ENCODE measurements around the gene TRIM54.
A peak's percentile ranks its signal among the peaks of the same experiment; 100 is the strongest.

DNA sequence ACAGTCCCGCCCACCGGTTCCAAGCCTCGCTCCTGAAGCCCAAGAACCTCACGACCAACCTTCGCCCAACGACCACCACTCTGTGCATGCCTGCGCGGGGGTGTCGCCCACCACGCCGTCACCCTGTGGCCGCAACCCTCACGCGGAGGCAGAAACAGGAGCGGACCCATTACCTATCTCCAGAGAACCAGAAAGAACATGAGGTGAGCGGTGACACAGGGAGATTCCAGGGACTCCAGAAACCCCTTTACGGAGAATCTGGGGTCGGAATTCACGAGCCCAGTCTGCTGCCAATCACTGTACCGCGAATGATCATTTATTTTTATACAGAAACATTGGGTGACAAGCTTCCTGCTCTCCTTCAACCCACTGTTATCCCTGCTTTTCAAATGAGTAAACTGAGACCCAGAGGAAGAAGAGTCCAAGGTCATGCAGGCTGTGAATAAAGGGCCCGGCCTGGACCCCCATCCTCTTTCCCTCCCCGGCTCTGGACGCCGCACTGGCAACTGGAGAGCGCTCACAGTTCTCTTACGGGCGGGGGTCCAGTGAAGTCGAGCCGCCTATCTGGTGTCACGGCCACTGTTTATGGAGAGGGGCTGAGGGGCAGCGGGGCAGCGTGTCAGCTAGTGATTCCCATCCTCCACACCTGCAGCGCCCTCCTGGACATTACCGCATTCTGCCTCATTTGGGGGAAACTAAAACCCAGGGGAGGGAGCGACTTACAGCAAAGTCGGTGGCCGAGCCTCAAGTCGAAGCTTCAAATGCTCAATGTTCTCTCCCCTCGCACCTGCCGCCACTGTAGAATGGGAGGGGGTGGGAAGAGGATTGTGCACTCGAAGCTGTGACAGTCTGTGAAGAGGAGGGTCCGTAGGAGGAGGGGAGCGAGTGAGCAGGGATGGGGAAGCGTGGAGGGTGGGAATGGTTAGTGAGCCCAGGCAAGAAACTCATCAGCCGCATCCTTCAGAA is 18.7 kb upstream of the TRIM54 start:
- peak; percentile 83 for TF ChIP-seq EZH2 (IDR thresholded peaks at IDR 0.05; ENCODE audit: borderline replicate concordance, insufficient read depth, low read length, poor library complexity, severe bottlenecking)
- TF ChIP-seq, protein P1, sequence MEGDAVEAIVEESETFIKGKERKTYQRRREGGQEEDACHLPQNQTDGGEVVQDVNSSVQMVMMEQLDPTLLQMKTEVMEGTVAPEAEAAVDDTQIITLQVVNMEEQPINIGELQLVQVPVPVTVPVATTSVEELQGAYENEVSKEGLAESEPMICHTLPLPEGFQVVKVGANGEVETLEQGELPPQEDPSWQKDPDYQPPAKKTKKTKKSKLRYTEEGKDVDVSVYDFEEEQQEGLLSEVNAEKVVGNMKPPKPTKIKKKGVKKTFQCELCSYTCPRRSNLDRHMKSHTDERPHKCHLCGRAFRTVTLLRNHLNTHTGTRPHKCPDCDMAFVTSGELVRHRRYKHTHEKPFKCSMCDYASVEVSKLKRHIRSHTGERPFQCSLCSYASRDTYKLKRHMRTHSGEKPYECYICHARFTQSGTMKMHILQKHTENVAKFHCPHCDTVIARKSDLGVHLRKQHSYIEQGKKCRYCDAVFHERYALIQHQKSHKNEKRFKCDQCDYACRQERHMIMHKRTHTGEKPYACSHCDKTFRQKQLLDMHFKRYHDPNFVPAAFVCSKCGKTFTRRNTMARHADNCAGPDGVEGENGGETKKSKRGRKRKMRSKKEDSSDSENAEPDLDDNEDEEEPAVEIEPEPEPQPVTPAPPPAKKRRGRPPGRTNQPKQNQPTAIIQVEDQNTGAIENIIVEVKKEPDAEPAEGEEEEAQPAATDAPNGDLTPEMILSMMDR (IDR thresholded peaks at IDR 0.05; ENCODE audit: poor library complexity, severe bottlenecking): no peak
- TF ChIP-seq POLR2AphosphoS5 (IDR thresholded peaks at IDR 0.05): peak; percentile 9
- TF ChIP-seq, protein P2, sequence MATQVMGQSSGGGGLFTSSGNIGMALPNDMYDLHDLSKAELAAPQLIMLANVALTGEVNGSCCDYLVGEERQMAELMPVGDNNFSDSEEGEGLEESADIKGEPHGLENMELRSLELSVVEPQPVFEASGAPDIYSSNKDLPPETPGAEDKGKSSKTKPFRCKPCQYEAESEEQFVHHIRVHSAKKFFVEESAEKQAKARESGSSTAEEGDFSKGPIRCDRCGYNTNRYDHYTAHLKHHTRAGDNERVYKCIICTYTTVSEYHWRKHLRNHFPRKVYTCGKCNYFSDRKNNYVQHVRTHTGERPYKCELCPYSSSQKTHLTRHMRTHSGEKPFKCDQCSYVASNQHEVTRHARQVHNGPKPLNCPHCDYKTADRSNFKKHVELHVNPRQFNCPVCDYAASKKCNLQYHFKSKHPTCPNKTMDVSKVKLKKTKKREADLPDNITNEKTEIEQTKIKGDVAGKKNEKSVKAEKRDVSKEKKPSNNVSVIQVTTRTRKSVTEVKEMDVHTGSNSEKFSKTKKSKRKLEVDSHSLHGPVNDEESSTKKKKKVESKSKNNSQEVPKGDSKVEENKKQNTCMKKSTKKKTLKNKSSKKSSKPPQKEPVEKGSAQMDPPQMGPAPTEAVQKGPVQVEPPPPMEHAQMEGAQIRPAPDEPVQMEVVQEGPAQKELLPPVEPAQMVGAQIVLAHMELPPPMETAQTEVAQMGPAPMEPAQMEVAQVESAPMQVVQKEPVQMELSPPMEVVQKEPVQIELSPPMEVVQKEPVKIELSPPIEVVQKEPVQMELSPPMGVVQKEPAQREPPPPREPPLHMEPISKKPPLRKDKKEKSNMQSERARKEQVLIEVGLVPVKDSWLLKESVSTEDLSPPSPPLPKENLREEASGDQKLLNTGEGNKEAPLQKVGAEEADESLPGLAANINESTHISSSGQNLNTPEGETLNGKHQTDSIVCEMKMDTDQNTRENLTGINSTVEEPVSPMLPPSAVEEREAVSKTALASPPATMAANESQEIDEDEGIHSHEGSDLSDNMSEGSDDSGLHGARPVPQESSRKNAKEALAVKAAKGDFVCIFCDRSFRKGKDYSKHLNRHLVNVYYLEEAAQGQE (IDR thresholded peaks at IDR 0.05; ENCODE audit: borderline replicate concordance): no peak
- no peak for TF ChIP-seq RAD21 (conservative IDR thresholded peaks at IDR 0.05)
- no peak for TF ChIP-seq TAF1 (IDR thresholded peaks at IDR 0.05; ENCODE audit: low read depth)
- TF ChIP-seq EP300 (conservative IDR thresholded peaks at IDR 0.05; ENCODE audit: poor library complexity, severe bottlenecking): no peak

Data from neural cell (in vitro differentiated cells).